Measurements from ENCODE around the gene FKBP2.

The FKBP2 gene

GRCh38 chr11:64250415-64251015, 9.6 kb downstream of the FKBP2 start:
- no peak for DNase-seq

GRCh38 chr11:64251016-64251752, 10.3 kb downstream of the FKBP2 start, which contains the start of gene PLCB3:
Gene PLCB3, plus strand, starts transcription at chr11:64251530. Its CDS starts 120 bp downstream, at chr11:64251650.
- DNase-seq = peak; percentile 35

- DNase-seq = no peak
These were observed 10.8 kb downstream of the FKBP2 start for GRCh38 chr11:64251753-64252002.

GRCh38 chr11:64252003-64252872, 11.3 kb downstream of the FKBP2 start:
- peak; percentile 59 for DNase-seq

- DNase-seq = no peak
These were observed 12.1 kb downstream of the FKBP2 start for GRCh38 chr11:64253043-64253442.

- DNase-seq = no peak
These were observed 12.6 kb downstream of the FKBP2 start for GRCh38 chr11:64253481-64253880.

GRCh38 chr11:64254326-64254725, 13.4 kb downstream of the FKBP2 start:
- DNase-seq = no peak

GRCh38 chr11:64255135-64256128, 14.5 kb downstream of the FKBP2 start:
- DNase-seq = no peak

GRCh38 chr11:64256300-64256699, 15.4 kb downstream of the FKBP2 start:
- no peak for DNase-seq

- DNase-seq = no peak
These were observed 17.5 kb downstream of the FKBP2 start for GRCh38 chr11:64258356-64258755.

GRCh38 chr11:64258946-64259532, 18.1 kb downstream of the FKBP2 start:
- DNase-seq = no peak

GRCh38 chr11:64259533-64260067, 18.7 kb downstream of the FKBP2 start:
- DNase-seq = no peak

GRCh38 chr11:64260147-64260708, 19.3 kb downstream of the FKBP2 start:
- no peak for DNase-seq

GRCh38 chr11:64261556-64262080, 20.7 kb downstream of the FKBP2 start:
- DNase-seq = no peak

GRCh38 chr11:64262271-64263002, 21.5 kb downstream of the FKBP2 start:
- no peak for DNase-seq

- peak; percentile 28 for DNase-seq
These were observed 22.4 kb downstream of the FKBP2 start for GRCh38 chr11:64263021-64263946.

GRCh38 chr11:64263947-64264317, 23.0 kb downstream of the FKBP2 start:
- no peak for DNase-seq

GRCh38 chr11:64264371-64264852, 23.5 kb downstream of the FKBP2 start:
- no peak for DNase-seq
